Body of pancreas (tissue), 4 donors: ENCODE results near the gene MID1. TPM values are rescaled to one million over a fixed set of nuclear protein-coding genes. Genes with fewer than 3 reads are reported as not detected.

Experiments
- ATAC-seq: fragments of 150-250 bp; one replicate; pipeline ENCODE4 v1.9.1; 2016
- DNase-seq, 4 donors: peaks; one replicate each; pipeline ENCODE4 v3.0.0-alpha.2; 2019
- H3K27ac ChIP-seq, 4 donors: fragments of 200-600 bp; sonication (generic); 1 replicate in 3 of 4; 2 replicates in 1 of 4; pipeline versions ENCODE4 v1.5.1 to v1.6.1; 2016 to 2019; ENCODE audit warnings: mild to moderate bottlenecking in 1 of 4, mixed read lengths in 1 of 4, moderate library complexity in 1 of 4
- H3K27me3 ChIP-seq, 2 donors: fragments of 200-600 bp; sonication (generic); one replicate each; pipeline ENCODE4 v1.6.0; 2016; ENCODE audit warnings: mild to moderate bottlenecking in 1 of 2
- H3K36me3 ChIP-seq, 2 donors: fragments of 200-600 bp; sonication (generic); replicated peaks in 1 of 2; 2 replicates each; pipeline ENCODE4 v1.5.1; 2016; ENCODE audit warnings: low read depth in 2 of 2; ENCODE audit not compliant: insufficient read depth in 1 of 2
- H3K4me1 ChIP-seq: fragments of 200-600 bp; sonication (generic); one replicate; pipeline ENCODE4 v1.6.0; 2016
- H3K4me3 ChIP-seq, 2 donors: fragments of 200-600 bp; sonication (generic); 1 replicate in 1 of 2; 2 replicates in 1 of 2; pipeline ENCODE4 v1.5.1; 2016 to 2019
- H3K9me3 ChIP-seq, 3 donors: fragments of 200-600 bp; sonication (generic); 1 replicate in 2 of 3; 2 replicates in 1 of 3; pipeline ENCODE4 v1.5.1; 2016
- CTCF ChIP-seq, 7 experiments: fragments of 450-650 bp in 4 of 7; fragments of 200-600 bp in 3 of 7; sonication (generic) in 3 of 7; IDR thresholded peaks; one replicate each; pipeline ENCODE4 v1.5.1; 2016 to 2019; ENCODE audit warnings: antibody characterized with exemption in 7 of 7
- POLR2A ChIP-seq, 3 donors: fragments of 450-650 bp; IDR thresholded peaks; one replicate each; pipeline ENCODE4 v1.6.1; 2016; ENCODE audit warnings: antibody characterized with exemption in 3 of 3, mild to moderate bottlenecking in 2 of 3
- WGBS, 2 donors: methylation state at CpG; one replicate each; pipeline ENCODE4 v1.1.5; 2017; 5-methylcytosine and 5-hydroxymethylcytosine counted together
- intact Hi-C: fragments of 100-400 bp; cut with DNase I; formaldehyde crosslinking; loops from one replicate; pipeline ENCODE4 v1.15.1; 2023
- total RNA-seq, 2 donors: library from RNA; depleted of rRNA; stranded (reverse); fragments of >200 nt; gene quantifications; one replicate each; pipeline ENCODE4 v1.1.0, GENCODE V29; 2016

MID1 gene
- total RNA-seq, 2 donors from 2014 or later = 4.9 to 7.3 TPM

- TF ChIP-seq CTCF (IDR thresholded peaks at IDR 0.05) (no peak), POLR2A (IDR thresholded peaks at IDR 0.05) (no peak)
- Histone ChIP-seq H3K36me3 (no peaks in the 10 kb centered on the region), H3K4me3 (no peak overlapping the region), H3K27ac (no peak overlapping the region), H3K27me3 (no peaks in the 10 kb centered on the region), H3K9me3 (no peaks in the 10 kb centered on the region), H3K4me1 (no peaks in the 10 kb centered on the region)
- 93 to 98% methylated on average over 3 of the region's 3 CpGs for WGBS, 2 donors
- DNase-seq (no peak), ATAC-seq (no peak)
- intact Hi-C loops = no loop called here
Measured at GRCh38 chrX:10495677-10496076, 124.7 kb downstream of the MID1 start.

- intact Hi-C loops = no loop called here
- no peak overlapping the region for H3K4me3 ChIP-seq
- no peak for TF ChIP-seq CTCF (IDR thresholded peaks at IDR 0.05)
- no peak for TF ChIP-seq POLR2A (IDR thresholded peaks at IDR 0.05)
- H3K4me1 ChIP-seq = no peaks in the 10 kb centered on the region
- DNase-seq (no peak), ATAC-seq (no peak)
- no peak overlapping the region for H3K27ac ChIP-seq
- H3K9me3 ChIP-seq = no peaks in the 10 kb centered on the region
- H3K27me3 ChIP-seq = no peaks in the 10 kb centered on the region
- H3K36me3 ChIP-seq = no peaks in the 10 kb centered on the region
Measured at GRCh38 chrX:10492250-10492649, 128.1 kb downstream of the MID1 start.

GRCh38 chrX:10486373-10486772 is 134.0 kb downstream of the MID1 start:
- no peak overlapping the region for H3K27ac ChIP-seq
- TF ChIP-seq CTCF (IDR thresholded peaks at IDR 0.05) = no peak
- no peak for TF ChIP-seq POLR2A (IDR thresholded peaks at IDR 0.05)
- no peak for ATAC-seq
- WGBS, 2 donors = 69 to 81% methylated on average over 2 to 3 of the region's 3 CpGs
- no peak overlapping the region for H3K4me3 ChIP-seq
- peaks cover 9% of the 10 kb centered on the region for H3K4me1 ChIP-seq
- intact Hi-C loops = no loop called here
- no peaks in the 10 kb centered on the region for H3K27me3 ChIP-seq
- DNase-seq = no peak
- no peaks in the 10 kb centered on the region for H3K36me3 ChIP-seq
- no peaks in the 10 kb centered on the region for H3K9me3 ChIP-seq

- TF ChIP-seq CTCF (IDR thresholded peaks at IDR 0.05) (no peak), POLR2A (IDR thresholded peaks at IDR 0.05) (no peak)
- no peak for ATAC-seq
- intact Hi-C loops = no loop called here
- no peak overlapping the region for H3K4me3 ChIP-seq
- H3K36me3 ChIP-seq = no peaks in the 10 kb centered on the region
- no peak overlapping the region for H3K27ac ChIP-seq
- peaks cover 9% of the 10 kb centered on the region for H3K4me1 ChIP-seq
- WGBS, 2 donors = 80 to 95% methylated on average over 3 of the region's 3 CpGs
- no peak for DNase-seq
- H3K27me3 ChIP-seq = no peaks in the 10 kb centered on the region
- H3K9me3 ChIP-seq = no peaks in the 10 kb centered on the region
Measured at GRCh38 chrX:10485326-10485725, 135.1 kb downstream of the MID1 start.

- Histone ChIP-seq H3K27ac (no peak overlapping the region), H3K4me3 (no peak overlapping the region), H3K27me3 (no peaks in the 10 kb centered on the region), H3K36me3 (no peaks in the 10 kb centered on the region), H3K9me3 (no peaks in the 10 kb centered on the region), H3K4me1 (peaks cover 9% of the 10 kb centered on the region)
- no peak for DNase-seq
- 90 to 97% methylated on average over 6 to 7 of the region's 7 CpGs for WGBS, 2 donors
- ATAC-seq = no peak
- no peak for TF ChIP-seq CTCF (IDR thresholded peaks at IDR 0.05)
- no peak for TF ChIP-seq POLR2A (IDR thresholded peaks at IDR 0.05)
- intact Hi-C loops = no loop called here
Measured at GRCh38 chrX:10484683-10485247, 135.6 kb downstream of the MID1 start.
